Mesangial cell (primary cell): ENCODE measurements around the gene IQSEC2. TPM values are rescaled to one million over a fixed set of nuclear protein-coding genes. Genes with fewer than 3 reads are reported as not detected.

Experiments used
- total RNA-seq: library from RNA; depleted of rRNA; stranded (reverse); fragments of >200 nt; gene quantifications from 2 replicates; pipeline ENCODE4 v1.2.3, GENCODE V29; 2015

Gene IQSEC2
- total RNA-seq, result 8.3 and 12.9 TPM in 2 replicates

DNA sequence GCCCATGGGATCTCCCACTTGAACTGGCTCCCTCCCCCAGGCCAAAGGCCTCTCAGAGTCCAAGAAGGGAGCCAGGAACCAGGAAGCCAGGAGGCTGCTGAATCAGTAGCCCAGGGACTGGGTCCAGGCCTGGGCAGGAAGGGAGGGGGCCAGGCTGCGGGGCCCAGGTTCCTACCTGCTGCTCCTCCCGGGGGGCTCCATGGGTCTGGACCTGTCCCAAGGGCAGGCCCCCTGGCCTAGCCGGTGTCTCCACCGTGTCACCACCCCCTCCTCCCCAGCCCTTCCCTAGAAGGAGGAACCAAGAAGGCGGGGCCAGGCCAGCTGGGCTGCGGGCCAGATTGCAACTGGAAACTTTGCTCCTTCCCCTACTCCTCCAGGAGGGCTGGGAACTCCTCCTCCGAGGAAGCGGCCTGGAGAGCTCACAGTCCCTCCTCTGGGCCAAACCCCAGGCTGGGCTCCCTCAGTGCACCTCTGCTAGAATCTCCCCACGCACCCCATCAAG is at the start of gene IQSEC2:
IQSEC2 (minus strand) TSS at position 264 of the 502 bp plus-strand sequence.

DNA sequence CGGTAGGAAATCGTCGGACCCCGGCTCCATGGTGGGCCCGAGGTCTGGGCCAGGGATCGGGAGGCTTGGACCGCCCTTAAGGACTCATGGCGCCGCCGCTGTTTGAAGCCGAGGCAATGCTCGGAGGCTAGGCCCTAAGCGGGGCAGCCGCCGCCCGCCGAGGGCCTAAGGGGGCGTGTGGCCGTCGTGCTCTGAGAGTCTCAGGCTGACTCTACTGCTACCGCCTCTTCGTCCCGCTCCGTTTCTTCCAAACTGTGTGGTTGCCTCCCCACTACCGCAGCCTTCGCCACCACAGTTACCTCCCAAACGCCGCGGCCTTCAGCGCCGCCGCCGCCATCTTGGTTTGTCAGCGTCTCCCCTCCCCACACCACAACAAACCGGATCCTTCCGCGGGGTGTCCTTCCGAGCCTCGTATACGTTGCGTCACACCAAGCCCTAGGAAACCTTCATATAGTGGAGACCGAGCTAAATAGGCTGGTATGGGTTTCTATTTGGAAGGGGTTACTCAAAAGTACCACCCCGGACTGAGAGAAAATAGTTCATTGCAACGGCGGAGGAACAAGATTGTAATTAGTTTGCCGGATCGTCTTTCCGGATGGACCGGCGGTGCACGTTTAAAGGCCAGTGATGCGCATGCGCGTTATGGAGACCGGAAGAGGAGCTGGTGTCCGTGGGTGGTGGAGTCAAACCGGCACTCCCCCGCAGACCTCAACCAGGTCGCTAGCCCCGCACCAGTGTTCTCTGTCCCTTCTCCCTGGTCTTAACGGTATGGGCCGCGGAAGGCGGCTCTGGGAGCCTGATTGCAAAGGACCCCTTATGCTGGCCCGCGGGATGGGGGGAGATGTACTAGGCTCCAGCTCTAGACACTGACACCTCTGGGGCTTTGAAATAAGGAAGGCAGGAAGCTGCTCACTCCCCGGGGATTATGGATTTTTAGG is 56.3 kb downstream of the IQSEC2 start, which contains the start of gene KDM5C:
KDM5C (minus strand) TSS at position 348 of the 938 bp plus-strand sequence; CDS start at position 30, 318 bp downstream.

Other genes with a start within 250 kb of the IQSEC2 start
- gene GPR173, start 232.8 kb downstream of the IQSEC2 start, total RNA-seq, result 3.9 and 11.3 TPM in 2 replicates
- gene TSPYL2, start 199.2 kb downstream of the IQSEC2 start, total RNA-seq, result 4.2 and 5.2 TPM in 2 replicates
- gene KANTR, start 187.4 kb downstream of the IQSEC2 start, total RNA-seq, result 2.9 and 7.2 TPM in 2 replicates
- 107 and 135 TPM in 2 replicates for gene KDM5C, start 56.4 kb downstream of the IQSEC2 start, total RNA-seq
- gene SMC1A, start 141.1 kb upstream of the IQSEC2 start, total RNA-seq, result 18.8 and 61.1 TPM in 2 replicates
- gene RIBC1, start 141.3 kb upstream of the IQSEC2 start, total RNA-seq, result 0.33 and 2.3 TPM in 2 replicates
- gene HSD17B10, start 152.8 kb upstream of the IQSEC2 start, total RNA-seq, result 88.4 and 94.7 TPM in 2 replicates